Brain microvascular endothelial cell (primary cell): ENCODE results near the gene UBAP1.
"Not testable (repeated sequence)": the region's sequence is repeated elsewhere in the genome, so short reads cannot be mapped to it uniquely, and the experiment has no call there.

ENCODE experiments used
- DNase-seq: peaks from one replicate; pipeline ENCODE4 v3.0.0-alpha.2; 2020
- H3K27ac ChIP-seq: fragments of 250-450 bp; sonication (Bioruptor Pico); 2 replicates; pipeline ENCODE4 v1.5.1; 2020; ENCODE audit warnings: mild to moderate bottlenecking, moderate library complexity
- H3K27me3 ChIP-seq: fragments of 250-450 bp; sonication (Bioruptor Pico); replicated peaks from 2 replicates; pipeline ENCODE4 v1.5.1; 2020; ENCODE audit warnings: mild to moderate bottlenecking
- H3K36me3 ChIP-seq: fragments of 250-450 bp; sonication (Bioruptor Pico); replicated peaks from 2 replicates; pipeline ENCODE4 v1.5.1; 2020; ENCODE audit warnings: mild to moderate bottlenecking
- H3K4me3 ChIP-seq: 2 replicates; pipeline ENCODE4 v1.5.1; 2011; ENCODE audit warnings: low read depth, mild to moderate bottlenecking, control low read depth, low read length, moderate library complexity
- CTCF ChIP-seq: IDR thresholded peaks from 2 replicates; pipeline ENCODE4 v1.5.1; 2011; ENCODE audit warnings: low read depth, mild to moderate bottlenecking, moderate library complexity, low read length, control low read depth, inconsistent platforms; ENCODE audit errors: missing control alignments
- in situ Hi-C: cut with HindIII; loops from 2 replicates; pipeline ENCODE4 v1.10.0; 2017; ENCODE audit warnings: low sequenced_read_pairs, low pct_ligation_motif_present

The UBAP1 gene

GRCh38 chr9:34256987-34257585 is 78.2 kb downstream of the UBAP1 start:
- Histone ChIP-seq H3K27ac (no peak overlapping the region), H3K4me3 (no peak overlapping the region), H3K36me3 (peaks cover 5% of the 10 kb centered on the region), H3K27me3 (no peaks in the 10 kb centered on the region)
- no peak for DNase-seq
- no peak for TF ChIP-seq CTCF
- in situ Hi-C loops = no loop called here

DNA sequence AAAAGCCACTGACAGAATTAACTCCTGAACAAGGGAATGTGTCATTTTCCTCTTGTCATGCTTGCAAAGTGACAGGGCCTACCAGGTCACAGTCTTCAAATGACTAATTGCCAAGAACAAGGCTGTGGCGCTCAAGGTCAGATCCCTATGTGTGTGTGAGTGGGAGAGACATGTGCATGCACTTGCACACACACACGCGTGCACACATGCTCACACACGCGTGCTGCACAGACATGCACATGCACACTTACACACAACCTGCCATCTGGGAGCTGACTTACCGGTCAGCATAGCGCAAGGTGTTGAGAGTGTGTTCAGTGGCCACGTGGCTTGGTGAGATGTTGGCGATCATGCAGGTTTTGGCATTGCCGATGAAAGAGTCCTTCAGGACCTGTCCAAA is 80.5 kb downstream of the UBAP1 start:
- Histone ChIP-seq H3K27ac (no peak overlapping the region), H3K4me3 (no peak overlapping the region), H3K27me3 (no peaks in the 10 kb centered on the region), H3K36me3 (peaks cover 2% of the 10 kb centered on the region)
- DNase-seq = no peak
- in situ Hi-C loops = no loop called here
- no peak for TF ChIP-seq CTCF

DNA sequence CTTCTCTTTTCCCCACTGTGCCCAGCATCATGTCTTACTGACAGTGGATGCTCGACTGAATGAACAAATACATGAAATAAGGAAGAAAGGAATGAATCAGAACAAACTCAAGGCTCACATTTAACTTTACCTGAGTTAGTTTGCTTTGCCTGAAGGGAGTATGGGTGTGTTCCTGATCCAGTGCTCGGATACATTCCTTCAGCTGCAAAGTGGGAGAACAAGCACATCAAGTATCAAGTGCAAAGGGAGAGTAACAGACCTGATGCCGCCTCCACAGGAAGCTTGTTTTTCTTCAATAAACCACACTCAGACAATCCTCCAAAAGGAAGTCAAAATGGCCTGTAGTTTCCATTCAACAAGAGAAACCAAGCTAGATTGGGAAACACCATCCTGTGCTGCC is 84.1 kb downstream of the UBAP1 start:
- in situ Hi-C loops = no loop called here

DNA sequence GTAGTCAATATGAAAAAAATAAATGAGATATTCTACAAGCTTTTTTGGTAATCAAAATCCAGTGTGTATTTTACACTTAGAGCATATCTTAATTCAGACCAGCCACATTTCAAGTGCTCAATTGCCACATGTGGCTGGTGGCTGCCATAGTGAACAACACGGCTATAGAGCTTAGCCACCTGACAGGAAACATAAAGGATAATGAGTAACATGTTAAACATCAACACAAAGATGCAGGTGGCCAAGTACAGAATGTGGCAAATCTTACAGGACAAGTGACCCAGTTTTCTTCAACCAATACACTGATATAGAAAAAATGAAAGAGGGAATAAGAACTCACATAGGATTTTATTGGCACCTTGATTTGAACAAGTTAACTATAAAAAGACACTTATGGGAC is 88.8 kb downstream of the UBAP1 start:
- DNase-seq = no peak
- H3K27ac ChIP-seq = no peak overlapping the region
- H3K36me3 ChIP-seq = no peaks in the 10 kb centered on the region
- TF ChIP-seq CTCF = no peak
- in situ Hi-C loops = no loop called here
- H3K4me3 ChIP-seq = no peak overlapping the region
- no peaks in the 10 kb centered on the region for H3K27me3 ChIP-seq

More for the DNA sequence above, 84.1 kb downstream of the UBAP1 start:
- Histone ChIP-seq H3K4me3 (no peak overlapping the region), H3K27me3 (no peaks in the 10 kb centered on the region), H3K27ac (no peak overlapping the region), H3K36me3 (no peaks in the 10 kb centered on the region)
- no peak for DNase-seq
- TF ChIP-seq CTCF = no peak

DNA sequence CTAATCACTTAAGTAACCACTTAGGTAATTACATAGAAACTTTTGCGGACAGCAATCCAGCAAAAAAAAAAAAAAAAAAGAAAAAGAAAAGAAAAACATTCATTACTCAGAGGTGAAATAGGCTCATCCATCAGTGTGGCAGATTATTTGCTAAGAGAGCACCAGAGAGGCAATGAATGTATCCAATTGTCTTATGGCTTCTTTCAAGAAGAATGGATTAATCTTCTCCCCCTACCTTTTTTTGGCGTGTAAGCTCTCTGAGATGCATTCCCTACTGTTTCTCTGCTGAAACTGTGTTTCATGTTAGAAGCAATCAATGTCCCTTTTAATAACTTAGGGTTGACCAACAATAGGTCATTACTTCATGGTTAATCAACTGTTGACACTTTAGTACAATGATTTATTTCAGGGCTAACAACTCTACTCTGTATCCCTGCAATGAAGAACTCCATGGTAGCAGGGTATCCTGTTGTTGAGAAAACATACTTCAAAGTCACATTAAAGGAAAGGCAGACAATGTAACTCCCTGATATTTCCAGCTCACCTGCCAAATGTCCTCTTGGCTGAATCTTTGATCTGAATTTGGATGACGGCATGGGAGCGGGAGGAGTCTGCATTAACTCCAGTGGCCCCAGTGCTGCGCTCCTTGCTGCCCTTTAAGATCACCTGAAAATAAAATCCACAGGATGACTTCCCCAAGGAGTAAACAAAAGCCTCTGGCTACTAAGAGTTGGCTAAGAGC is 92.6 kb downstream of the UBAP1 start:
- no peaks in the 10 kb centered on the region for H3K36me3 ChIP-seq
- H3K27ac ChIP-seq = no peak overlapping the region
- H3K4me3 ChIP-seq = no peak overlapping the region
- no peaks in the 10 kb centered on the region for H3K27me3 ChIP-seq
- TF ChIP-seq CTCF = no peak
- DNase-seq = no peak
- in situ Hi-C loops = no loop called here

GRCh38 chr9:34272101-34272541 is 93.3 kb downstream of the UBAP1 start:
- no peak for DNase-seq
- no peak for TF ChIP-seq CTCF
- in situ Hi-C loops = no loop called here
- no peak overlapping the region for H3K4me3 ChIP-seq
- no peaks in the 10 kb centered on the region for H3K27me3 ChIP-seq
- no peak overlapping the region for H3K27ac ChIP-seq
- no peaks in the 10 kb centered on the region for H3K36me3 ChIP-seq

- in situ Hi-C loops, H3K4me3 ChIP-seq, H3K27ac ChIP-seq, DNase-seq, H3K36me3 ChIP-seq, H3K27me3 ChIP-seq: not testable (repeated sequence)
Measured at GRCh38 chr9:34273588-34273987, 94.7 kb downstream of the UBAP1 start.
